Measurements from ENCODE around the gene RGL3.
"Not testable (repeated sequence)": the region's sequence is repeated elsewhere in the genome, so short reads cannot be mapped to it uniquely, and the experiment has no call there.

Gene RGL3

DNA sequence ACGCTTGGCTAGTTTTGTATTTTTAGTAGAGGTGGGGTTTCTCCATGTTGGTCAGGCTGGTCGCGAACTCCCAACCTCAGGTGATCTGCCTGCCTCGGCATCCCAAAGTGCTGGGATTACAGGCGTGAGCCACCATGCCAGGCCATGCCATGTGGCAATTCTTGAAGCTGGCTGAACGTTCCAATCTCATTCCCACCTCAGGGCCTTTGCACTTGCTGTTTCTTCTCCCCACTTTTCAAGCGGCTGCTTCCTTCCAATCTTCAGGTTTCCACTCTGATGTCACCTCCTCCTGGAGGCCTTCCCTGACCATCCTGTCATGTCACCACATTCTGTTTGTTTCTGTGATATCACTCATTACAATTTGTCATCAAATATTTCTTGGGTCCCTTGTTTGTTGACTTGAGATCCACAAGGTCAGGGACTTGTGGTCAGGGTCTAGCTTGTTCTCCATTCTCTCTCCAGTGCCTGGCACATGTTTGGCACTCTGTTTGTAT lies 39.2 kb downstream of the RGL3 start:
- no peak for DNase-seq

DNA sequence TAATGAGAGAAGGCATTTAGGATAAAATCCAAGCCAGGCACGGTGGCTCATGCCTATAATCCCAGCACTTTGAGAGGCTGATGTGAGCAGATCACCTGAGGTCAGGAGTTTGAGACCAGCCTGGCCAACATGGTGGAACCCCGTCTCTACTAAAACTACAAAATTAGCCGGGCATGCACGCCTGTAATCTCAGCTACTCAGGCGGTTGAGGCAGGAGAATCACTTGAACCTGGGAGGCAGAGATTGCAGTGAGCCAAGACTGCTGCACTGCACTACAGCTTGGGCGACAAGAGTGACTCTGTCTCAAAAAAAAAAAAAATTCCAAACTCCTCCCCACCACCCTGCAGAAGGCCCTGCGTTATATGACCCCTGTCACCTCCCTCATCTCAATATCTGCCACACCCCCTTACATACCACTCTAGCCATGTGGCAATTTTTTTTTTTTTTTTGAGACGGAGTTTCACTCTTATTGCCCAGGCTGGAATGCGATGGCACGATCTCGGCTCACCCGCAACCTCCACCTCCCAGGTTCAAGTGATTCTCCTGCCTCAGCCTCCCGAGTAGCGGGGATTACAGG lies 39.8 kb downstream of the RGL3 start:
- not testable (repeated sequence) for DNase-seq

GRCh38 chr19:11378319-11379189 lies 40.6 kb downstream of the RGL3 start:
- DNase-seq: peak; percentile 70

DNA sequence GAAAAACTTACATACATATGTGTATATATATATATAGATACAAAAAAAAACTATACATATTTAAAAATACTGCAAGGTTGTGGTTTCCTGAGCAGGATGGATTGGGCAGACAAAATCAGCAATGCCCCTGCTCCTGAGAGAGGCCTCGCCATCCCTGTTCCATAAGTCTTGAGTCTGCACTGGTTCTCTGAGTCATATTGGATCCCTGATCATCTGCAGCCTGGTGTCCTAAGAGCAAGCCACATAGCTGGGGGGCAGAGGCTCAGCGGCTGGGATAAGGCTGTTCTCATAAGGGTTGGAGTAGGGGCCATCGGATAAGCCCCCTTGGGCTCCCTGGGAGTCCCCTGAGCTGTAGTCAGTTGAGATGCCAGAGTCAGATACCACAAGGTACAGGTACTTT lies 41.4 kb downstream of the RGL3 start:
- no peak for DNase-seq

DNA sequence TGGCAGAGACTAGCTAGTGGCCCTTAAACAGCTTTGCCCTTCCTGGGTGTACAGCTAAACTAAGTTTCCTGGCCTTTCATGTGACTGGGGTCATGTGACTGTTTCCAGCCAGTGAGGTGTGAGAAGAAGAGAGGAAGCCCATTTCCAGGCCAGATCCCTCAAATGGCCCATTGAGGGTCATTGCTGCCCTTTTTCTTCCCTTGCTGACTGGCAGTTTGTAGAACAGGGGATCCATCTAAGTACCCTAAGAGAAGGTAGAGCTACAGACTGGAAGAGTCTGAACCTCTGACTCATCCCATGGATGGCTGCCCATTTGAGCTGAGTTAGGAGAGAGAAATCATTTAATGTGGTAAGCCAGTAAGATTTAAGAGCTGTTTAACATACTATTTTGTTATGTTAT lies 41.9 kb downstream of the RGL3 start:
- no peak for DNase-seq

DNA sequence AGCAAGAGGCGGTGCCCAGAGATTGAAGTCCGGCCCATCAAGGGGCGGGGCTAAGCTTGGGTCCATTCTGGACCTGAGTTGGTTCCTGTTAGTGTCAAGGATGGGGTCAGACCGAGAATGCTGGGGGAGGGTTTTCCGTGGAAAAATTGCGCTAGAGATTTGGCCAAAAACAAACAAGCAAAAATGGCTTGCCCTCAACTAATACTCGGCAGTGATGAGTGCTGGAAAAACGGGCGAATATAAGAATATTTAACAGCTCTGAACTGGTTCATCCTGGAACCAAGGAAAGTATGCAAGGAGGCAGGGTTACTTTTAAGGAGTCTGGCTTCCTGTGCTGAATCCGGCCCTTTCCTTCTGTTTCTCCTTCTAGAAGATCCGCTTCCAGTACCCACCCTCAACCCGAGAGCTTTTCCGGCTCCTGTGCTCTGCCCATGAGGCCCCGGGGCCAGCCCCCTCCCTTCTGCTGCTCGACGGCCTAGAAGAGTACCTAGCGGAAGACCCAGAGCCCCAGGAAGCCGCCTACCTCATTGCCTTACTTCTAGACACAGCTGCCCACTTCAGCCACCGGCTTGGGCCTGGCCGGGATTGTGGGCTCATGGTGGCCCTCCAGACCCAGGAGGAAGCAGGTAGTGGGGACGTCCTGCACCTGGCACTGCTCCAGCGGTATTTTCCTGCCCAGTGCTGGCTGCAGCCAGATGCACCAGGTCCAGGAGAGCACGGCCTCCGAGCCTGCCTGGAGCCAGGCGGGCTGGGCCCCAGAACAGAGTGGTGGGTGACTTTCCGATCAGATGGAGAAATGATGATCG lies 43.8 kb downstream of the RGL3 start:
- peak; percentile 32 for DNase-seq

DNA sequence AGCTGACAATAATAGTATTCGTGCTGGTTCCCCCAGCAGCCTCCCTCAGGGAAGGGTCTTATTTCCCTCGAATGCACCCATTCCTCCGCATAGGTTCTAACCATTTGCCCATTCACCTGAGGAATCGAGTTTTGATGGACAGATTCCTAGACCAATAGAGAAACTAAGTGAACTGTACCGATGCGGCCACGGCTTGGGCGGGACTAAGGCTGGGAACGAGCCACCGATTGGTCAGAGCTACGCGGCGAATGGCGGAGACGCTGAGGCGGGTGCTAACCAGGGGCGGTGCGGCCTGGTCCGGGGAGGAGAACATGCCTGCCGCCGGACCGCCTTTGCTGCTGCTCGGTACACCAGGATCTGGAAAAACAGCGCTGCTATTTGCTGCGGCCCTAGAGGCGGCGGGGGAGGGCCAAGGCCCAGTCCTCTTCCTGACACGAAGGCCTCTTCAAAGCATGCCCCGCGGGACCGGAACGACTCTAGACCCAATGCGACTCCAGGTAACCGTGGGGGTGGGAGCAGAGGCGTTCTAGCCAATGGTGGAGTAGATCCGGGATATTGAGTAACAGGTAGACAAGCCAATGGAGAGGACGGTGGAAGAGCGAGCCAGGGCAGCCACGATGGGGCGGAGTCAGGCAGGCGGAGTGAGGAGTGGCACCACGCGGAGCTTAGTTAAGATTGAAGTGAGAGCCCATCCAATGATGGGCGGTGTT lies 44.5 kb downstream of the RGL3 start, which contains the start of gene SWSAP1:
Gene SWSAP1, plus strand, starts transcription at position 234 of the 710 bp plus-strand sequence. Its CDS starts 15 bp downstream, at position 249.
- peak; percentile 98 for DNase-seq

DNA sequence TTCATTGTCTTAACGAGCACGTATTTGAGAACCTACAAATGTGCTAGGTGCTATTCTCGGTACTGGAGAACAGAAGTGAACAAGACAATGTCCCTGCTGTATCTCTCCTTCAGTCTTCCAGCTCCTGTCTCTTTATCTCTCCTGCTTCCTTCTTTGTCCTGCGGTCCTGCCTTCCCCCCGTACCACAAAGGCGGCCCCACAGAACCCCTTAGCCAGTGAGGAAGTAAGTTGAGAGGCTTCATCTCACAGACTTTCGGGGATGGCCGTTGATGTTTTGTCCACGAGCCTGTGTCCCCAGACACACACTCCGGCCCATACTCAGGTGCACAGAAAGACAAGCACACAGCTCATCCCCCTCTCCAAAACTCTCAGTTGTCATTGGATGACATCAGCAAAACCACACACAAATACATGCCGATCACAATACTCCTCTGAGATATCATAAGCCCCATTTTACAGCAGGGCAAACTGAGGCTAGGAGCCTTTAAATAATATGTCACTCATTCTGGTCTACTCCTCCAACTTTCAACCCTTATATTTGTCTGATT lies 45.2 kb downstream of the RGL3 start:
- no peak for DNase-seq

DNA sequence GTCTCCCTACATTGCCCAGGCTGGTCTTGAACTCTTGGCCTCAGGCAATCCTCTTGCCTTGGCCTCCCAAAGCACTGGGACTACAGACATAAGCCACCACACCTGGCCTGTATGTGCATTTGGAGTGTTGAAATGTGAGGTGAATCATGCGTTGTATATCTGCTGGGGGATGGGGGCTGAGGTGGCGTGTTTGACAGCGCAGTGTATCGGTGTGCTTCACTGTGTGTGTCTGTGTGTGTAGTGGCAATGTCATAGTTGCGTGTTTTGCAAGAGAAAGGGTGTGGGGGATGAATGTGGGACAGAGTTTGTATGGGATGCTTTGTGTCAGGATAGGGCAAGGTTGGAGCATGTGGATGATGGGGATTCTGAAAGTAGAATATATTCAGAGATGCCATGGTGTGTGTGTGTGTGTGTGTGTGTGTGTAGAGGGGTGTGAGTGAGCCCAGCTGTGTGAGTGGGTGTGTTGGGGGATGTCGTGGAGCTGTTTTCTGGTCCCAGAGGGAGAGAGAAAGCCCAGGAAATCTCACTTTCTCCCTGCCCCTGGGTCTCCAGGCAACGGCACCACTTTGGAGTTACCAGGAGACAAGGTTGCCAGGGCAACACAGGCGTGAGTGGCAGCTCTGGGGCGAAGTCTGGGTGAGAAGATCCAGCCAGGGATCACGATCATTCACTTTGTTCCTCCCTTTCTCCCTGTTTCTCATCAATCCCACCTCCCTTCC lies 45.8 kb downstream of the RGL3 start:
- peak; percentile 65 for DNase-seq

- DNase-seq: no peak
These were observed 48.4 kb downstream of the RGL3 start for GRCh38 chr19:11370744-11371143.

GRCh38 chr19:11367528-11367927 lies 51.6 kb downstream of the RGL3 start:
- DNase-seq: no peak

DNA sequence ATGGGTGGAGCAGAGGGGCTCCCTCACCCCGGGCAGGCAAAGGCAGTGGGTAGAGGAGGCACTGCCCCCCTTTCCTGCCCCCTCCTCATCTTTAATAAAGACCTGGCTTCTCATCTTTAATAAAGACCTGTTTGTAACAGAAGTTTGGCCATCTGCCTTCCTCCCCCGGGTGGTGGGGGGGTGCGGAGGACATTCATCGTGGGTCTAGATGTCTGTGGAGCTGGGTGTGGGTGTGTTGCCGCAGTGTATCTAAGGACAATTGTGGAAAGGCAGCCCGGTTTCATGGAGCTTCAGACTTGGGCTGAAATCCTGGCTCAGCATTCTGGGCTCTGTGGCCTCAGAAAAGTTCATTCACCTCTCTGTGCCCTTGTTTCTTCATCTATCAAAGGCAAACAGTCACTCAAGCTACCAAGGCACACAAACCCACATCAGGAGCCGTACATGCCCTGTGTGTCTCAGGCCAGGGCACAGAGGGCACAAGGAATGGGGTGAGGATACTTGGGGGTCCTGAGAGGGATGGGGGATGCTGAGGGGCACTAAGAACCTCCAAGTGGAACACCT lies 53.5 kb downstream of the RGL3 start:
- DNase-seq: no peak

GRCh38 chr19:11364935-11365334 lies 54.2 kb downstream of the RGL3 start:
- no peak for DNase-seq

- DNase-seq: no peak
These were observed 54.7 kb downstream of the RGL3 start for GRCh38 chr19:11364296-11364904.

DNA sequence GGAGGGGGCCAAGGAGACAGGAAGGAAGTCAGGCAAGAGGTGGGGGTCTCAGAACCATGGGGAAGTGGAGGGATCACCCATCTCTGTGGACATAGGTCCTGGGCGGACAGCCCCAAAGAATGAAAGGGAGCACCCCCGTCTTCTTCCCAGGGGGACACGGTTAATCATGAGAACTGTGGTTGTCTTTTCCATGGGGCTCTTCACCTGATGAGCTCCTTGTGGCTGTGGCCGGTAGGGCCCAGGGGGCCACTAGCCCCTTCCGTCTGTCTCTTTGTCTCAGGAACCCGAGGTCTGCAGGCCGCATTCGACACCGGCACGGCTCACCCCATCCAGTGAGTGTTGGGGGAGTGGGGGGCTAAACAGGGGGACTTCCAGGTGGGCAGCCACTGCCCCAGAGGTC lies 55.2 kb downstream of the RGL3 start:
- DNase-seq: no peak

DNA sequence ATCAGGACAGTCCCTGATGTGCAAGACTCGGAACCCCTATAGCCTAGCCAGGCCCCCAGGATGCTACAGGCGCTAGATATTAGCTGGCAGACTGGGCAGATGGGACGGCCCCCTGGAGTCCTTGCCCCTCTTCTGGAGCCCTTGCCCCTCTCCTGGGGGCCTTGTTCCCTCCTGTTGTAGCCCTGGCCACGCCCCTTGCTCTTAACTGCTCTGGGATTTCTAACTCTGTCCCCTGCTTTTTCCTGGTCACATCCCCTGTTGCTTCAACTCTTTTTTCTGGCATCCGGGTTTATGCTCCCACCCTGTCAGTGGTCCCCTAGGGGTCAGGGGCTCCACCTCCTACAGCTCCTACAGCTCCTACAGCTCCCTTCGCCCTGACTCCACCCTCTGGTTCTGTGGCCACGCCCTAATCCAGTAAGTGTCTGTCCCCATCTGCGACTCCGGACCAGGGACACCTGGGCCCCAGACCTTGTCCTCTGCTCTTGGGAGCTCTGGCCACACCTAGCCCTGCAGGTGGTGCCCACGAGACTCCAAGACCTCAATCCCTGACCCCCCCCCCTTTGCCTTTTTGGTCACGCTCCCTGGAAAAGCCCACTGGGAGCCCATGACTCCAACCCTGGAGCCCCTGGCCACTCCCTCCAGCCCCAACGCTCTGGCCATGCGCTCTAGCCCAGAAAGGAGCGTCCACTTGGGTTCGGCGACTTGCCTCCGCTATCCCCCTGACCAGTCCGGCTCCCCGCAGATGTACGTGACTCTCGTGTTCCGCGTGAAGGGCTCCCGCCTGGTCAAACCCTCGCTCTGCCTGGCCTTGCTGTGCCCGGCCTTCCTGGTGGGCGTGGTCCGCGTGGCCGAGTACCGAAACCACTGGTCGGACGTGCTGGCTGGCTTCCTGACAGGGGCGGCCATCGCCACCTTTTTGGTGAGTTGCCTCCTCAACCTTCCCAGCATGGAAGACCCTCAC lies 57.1 kb downstream of the RGL3 start:
- DNase-seq: no peak

DNA sequence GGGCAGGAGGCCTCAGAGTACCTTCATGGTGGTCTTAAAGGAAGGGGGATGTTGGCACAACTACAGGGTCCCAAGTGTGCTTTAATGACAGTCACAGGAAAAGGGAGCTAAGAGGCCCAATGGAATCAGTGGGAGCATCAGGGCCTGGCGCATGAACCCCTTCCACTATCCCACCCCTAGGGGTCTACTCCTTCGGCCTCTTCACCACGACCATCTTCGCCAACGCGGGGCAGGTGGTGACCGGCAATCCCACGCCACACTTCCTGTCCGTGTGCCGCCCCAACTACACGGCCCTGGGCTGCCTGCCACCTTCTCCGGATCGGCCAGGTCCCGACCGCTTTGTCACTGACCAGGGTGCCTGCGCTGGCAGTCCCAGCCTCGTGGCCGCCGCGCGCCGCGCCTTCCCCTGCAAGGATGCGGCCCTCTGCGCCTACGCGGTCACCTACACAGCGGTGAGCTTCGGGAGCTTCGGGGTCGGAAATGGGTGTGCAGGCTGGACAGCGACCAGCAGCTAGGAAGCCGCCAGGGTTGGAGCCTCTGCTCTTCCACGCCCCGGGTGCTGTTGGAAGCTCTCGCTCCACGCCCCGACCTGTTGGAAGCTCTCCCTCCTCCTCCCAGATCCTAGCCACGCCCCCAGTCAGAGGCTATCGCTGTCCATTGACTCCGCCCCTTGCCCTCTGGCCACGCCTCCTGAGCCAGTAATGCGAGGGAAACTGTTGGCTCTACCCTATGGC lies 57.9 kb downstream of the RGL3 start:
- no peak for DNase-seq

DNA sequence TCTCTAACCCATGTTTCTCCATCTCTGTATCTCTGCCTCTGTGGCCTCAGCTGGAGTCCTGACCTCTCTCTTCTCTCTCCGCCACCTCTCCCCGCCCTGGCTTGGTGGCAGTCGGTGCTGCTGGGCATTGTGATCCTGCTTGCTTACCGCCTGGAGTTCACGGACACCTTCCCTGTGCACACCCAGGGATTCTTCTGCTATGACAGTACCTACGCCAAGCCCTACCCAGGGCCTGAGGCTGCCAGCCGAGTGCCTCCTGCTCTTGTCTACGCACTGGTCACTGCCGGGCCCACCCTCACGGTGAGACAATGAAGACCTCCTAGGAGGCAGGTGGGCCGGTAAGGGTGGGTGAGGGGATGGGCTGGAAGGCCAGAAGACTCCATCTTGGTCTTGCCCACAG lies 59.7 kb downstream of the RGL3 start:
- no peak for DNase-seq

Measured in SHP77 treated with DMSO at 0.1 percent for 48 hours (cell line).